HG02588 (cell line): ENCODE results near the gene TNFRSF19.

Source experiments
- ATAC-seq: cut with Tn5 transposase; IDR thresholded peaks from one replicate; pipeline ENCODE4 v1.9.1; 2021; ENCODE audit warnings: mild to moderate bottlenecking, moderate library complexity; ENCODE audit not compliant: unreplicated experiment

TNFRSF19 gene

DNA sequence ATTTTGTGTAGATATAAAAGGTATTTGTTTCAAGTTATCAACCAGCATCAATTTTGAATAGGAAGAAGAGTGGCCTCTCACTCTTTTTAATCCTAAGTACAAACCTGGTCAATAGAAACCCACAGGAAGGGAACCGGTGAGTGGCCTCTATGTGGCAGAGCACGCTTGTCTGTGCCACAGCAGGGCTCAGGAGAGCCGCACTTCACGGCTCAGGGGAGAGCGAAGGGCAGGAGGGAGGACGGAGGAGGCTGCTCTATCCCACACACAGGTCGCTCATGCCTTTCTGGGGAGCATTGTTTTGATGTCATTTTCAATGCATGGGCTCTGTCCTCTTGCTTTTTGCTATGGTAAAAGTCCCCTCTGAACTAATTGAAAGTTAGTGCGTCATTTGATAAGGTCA lies 57.2 kb downstream of the TNFRSF19 start:
- no peak for ATAC-seq

DNA sequence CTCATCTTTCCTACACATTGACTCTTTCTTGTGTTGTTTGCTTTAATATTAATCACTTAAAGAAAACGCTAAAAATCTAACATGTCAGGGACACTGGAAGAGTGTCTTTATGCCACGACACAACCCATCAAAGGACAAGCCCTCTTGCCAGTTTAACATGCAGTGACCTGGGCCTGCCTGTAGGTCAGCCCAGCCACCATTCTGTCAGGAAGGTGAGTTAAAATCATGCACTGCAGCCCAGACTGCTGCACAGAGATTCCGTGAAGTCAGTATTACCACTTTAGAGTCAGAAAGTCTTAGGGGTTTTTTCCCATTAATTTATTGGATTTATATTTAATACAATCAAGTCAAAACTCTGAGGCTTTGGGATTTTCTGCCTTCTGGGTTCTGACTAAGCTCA lies 58.0 kb downstream of the TNFRSF19 start:
- ATAC-seq: no peak

DNA sequence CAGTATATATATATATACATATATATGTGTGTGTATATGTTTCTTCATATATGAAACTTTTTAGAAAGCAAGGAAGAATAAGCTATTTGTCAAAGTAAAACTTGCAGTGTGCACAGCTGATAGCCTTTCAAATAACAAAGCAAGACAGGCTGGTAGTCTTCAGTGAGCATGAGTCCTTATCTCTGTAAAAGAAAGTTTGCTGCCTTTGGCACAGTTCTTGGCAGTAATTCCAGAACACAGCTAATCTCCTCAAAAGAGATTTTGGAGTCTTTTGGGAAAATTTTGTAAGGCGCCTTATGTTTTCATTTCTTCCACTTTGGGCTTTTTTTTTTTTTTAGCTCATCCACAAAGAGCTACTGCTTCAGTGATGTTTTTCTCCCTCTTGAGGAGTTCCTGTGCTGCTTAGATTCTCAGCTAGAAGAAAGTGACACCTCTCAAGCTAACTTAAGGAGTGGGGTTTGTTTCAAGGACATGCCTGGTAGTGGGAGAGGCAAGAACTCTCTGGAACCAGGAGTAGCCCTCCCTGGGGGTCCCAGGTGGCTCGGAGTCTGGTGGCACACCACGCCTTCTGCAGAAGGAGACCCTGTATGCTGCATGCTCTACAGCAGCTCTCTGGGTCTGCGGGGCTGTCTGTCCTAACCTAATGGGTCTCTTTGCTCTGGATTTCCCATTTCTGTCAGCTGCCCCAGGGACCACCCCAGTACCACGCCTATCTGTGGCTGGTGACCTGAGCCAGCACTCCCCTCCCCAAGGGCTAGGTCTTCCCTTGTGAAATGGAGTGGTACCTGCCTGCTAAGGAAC lies 58.8 kb downstream of the TNFRSF19 start:
- no peak for ATAC-seq

DNA sequence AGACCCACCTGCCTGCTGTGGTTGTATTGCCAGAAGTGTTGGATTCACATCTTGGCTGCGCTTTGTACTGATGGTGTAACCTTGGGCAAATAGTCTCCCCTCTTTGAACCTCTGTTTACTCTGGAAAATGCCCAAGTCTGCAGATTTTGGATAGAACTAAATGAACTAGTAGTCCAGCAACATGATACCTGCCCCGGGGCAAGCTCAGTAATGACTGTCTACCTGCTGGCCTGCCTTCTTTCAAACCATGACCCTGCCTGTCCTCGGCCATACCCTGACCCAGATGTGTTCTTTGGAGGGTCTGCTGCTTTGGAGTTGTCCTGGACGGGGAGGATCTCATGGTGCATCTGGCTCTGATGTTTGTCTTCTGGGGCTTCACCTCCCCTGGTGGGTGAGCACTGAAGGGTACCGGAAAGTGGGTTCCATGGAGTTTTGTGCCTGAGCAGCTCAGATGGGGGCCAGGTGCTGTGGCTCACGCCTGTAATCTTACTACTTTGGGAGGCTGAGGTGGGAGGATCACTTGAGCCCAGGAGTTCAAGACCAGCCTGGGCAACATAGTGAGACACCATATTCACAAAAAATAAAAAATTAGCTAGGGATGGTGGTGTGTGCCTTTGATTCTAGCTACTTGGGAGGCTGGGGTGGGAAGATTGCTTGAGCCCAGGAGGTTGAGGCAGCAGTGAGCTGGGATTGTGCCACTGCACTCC lies 59.5 kb downstream of the TNFRSF19 start:
- ATAC-seq: no peak

DNA sequence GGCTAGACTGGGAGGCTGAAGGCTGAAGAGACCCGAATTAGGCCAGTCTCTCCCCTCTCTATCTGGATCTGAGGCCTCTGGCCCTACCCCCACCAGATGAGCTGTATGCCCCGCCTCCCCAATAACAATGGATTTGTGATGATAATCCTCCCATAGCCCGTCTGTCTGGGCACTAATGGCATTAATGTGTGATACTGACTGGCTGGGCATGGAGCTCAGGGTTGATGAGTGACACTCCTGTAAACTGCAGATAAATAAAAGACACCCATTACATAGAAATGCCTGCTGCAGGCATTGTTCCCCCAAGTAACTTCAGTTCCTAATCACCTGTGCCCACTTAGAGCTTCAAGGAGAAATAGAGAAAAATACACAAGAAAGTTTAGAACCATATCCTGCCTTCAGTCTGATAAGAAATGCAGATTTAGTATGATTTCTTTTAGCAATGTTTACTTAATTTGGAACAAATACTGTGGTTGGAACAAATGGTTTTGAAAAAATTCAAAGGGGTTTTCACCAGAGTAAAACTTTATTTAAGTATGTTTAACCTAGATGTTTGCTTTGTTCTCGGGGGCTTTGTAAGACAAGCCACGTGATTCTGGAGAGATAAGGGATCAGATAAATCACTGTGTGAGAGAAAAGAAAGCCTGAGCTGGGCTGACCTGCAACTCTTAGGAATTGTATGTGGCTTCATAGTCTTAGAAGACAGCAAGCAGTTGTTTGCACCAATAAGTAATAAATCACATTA lies 60.3 kb downstream of the TNFRSF19 start:
- ATAC-seq: no peak

DNA sequence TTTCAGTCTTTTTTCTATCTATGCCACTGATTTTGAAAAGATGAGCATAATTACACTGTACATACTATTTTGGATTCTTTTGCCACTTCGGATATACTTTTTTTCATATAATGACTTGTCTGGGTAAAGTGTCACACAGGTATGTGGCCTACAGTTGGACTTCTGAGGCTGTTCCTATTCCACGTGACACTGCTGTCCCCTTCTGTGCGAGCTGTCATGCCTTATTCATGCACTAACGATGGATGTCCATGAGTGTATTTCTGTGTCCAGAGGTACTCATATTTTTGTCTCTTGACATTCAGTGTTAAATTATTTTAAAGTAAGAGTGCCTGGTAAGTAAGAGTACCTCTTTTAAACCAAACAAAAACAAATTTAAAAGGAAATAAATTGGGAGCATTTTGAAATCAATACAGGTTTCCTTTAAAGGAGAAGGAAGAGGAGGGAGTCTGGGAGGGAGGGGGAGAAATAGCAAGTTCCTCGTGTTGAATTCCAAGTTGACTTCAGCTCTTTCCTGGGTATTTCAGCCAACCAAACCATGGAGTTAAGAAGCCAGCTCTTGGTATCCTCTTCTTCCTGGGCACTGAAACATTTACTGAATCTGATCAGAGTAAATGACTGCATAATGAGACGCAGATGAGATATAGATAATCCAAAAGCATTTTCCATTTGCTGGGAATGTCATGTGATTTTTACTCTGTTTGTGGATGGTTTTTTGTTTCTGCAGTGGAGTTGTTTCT lies 61.3 kb downstream of the TNFRSF19 start:
- ATAC-seq: no peak

DNA sequence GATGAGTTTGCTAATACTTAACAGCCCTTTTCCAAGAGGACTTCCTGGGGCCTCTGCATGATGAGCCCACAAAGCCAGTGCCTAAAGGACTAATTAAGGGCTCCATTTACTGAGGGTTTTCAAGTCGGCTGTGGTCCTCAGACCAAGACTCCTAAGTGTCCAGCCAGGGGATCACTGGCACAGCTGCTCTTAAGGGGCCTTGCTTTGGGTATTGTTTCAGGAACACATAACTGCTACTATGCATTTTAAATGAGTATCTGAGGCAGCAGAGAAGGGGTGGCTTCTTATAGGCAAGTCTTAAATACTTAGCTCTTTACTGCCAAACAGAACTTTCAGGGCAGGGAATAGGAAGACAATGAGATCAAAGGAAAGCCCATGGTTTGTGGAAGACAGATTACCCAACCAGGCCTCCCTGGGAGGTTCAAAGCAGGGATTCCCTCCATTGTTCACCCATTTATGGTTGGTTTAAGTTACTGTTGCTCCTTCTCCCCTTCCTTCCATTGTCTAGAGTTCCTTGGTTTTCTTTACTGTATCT lies 61.9 kb downstream of the TNFRSF19 start:
- ATAC-seq: no peak

DNA sequence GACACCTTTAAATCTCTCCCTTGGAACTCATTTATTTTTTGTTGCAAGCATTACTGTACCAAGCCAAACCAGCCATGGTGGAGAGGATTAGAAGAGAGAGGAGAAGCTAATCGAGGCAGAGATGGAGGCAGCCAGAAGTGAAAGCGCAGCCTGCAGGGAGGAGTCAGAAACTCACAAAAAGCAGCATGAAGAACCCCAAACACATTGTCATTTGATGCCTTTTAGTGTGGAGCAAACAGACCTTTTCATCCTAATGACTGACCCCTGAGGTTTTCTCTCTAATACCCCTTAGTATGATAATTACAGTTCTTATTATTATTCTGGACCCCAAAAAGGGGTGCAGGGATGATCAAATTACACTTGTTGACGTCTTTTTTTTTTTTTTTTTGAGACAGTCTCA lies 62.5 kb downstream of the TNFRSF19 start:
- ATAC-seq: no peak

DNA sequence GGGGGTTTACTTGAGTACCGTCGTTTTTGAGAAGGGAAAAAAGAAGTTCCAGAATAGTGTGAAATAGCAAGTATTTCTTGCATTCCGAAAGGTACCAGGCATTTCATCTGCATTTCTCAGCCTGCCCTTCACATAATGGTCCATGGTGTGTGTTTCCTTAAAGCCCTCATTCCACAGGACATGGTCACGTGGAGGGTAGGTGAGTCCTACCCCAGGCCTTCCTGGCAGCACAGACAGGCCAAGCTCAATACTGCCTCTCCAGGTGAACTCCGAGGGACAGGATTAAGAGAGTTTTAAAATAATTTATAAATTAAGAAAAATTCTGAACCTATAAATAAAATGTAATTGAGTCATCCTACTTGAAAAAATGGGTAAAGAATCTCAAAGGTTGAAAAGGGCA lies 64.7 kb downstream of the TNFRSF19 start:
- no peak for ATAC-seq

DNA sequence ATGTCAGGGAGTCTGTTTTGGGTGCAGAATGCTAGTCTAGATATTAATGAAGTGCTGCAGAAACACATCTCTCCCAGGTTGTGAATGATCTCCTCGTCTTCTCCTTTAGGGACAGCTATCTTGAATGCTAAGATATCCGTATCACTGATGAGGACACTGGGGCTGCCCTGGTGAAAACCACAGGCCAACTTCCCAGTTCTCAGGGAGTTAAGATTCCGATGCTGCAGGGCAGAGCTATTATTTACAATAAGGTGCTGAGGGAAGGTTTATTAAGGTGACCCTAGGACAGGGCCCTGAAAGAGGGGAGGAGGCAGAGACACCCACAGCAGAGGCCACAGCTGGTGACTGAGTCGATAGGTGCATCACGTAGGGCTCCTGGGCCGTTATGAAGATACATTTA lies 66.1 kb downstream of the TNFRSF19 start:
- no peak for ATAC-seq

DNA sequence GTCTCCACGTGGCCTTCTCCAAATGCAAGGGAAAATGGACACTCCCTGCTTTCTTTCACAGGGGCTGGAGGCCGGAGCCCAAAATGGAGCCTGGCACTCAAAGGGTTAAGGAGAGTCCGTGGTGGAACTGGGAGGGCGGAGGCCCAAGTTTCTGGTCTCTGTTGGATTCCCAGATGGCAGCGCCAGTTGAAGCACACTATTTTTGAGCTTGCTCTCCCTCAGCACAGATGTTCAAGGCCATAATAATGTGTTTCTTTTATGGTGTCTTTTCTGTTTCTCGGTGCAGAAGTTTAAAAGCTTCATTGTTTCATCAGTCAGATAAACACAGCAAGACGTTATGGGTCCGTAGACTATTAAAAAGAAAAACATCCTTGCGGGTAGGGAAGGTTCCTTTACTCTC lies 67.6 kb downstream of the TNFRSF19 start:
- ATAC-seq: no peak

DNA sequence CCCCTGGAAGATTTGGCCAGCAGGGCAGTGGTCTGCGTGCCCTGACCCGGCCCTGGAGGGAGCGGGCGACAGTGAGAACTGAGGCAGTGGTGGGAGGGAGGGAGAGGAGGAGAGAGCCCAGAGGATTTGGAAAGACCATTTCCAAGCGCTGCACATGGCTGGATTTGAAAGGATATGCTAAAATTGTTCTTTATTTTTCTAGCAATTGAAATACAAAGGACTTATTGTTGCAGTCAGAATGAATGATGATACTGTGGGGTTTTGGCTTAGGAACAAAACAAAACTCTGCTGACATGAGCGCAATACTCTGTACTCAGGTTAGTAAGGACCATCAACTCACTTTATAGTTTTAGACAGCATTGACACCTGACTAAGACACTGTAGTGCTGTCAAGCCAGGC lies 69.5 kb downstream of the TNFRSF19 start:
- no peak for ATAC-seq

DNA sequence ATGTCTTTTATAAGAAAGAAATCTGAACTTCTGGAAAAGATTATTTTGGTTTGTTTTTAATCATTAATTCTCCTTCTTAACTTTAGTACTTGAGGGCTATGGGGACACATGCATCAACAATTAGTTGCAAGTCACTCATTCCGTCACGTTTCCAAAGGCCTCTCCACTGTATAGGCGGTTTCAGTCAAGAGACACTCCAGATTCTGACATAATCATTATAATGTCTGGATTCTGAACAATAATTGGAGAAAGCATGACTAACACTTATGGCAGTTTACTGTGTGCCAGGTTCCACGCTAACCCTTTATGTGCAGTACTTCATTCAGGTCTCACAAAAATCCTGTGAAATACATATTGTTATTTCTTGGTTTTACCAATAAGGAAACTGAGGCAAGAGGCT lies 71.9 kb downstream of the TNFRSF19 start:
- ATAC-seq: no peak

DNA sequence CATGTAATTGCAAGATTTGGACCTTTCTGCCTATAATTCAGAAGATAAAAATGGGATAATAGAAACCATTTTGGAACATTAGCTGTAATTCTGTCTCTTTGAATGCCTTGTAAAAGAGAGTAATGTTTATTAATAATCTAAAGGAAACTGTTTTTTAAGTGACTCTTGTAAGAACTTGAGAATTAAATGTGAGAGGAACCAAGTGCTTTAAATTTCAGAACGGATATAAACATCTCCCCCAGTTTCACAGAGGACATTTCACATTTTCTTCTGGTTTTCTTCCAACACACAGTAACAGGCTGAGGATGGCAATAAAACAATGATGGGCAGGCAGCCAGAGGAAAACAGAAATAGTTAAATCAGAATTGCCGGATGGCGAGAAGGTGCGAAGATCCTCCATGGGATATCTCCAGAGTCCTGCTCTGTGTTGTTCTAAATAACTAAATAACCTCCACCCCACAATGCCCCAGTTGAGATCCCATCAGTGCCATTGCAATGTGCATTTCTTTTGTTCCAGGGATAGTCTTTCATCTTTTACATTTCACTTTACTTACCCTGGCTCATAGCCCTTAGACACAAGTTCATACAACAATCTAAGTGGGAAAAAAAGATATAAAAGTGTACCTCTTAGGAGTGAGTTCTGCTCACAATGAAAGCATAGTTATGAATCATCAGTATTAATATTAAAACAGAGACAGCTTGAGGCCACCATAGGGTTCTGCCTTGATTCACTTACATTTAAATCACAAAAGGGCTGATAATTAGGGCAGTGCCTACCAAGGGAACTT lies 73.3 kb downstream of the TNFRSF19 start:
- no peak for ATAC-seq

DNA sequence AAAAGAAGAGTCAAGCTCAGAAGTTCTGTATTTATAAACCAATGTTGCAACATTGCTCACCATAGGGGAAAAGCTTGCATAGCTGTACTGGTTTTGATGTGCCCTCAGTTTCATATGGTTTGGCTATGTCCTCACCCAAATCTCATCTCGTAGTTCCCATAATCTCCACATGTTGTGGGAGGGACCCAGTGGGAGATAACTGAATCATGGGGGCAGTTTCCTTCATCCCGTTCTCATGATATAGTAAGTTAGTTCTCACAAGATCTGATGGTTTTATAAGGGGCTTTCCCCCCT lies 73.9 kb downstream of the TNFRSF19 start:
- ATAC-seq: no peak

DNA sequence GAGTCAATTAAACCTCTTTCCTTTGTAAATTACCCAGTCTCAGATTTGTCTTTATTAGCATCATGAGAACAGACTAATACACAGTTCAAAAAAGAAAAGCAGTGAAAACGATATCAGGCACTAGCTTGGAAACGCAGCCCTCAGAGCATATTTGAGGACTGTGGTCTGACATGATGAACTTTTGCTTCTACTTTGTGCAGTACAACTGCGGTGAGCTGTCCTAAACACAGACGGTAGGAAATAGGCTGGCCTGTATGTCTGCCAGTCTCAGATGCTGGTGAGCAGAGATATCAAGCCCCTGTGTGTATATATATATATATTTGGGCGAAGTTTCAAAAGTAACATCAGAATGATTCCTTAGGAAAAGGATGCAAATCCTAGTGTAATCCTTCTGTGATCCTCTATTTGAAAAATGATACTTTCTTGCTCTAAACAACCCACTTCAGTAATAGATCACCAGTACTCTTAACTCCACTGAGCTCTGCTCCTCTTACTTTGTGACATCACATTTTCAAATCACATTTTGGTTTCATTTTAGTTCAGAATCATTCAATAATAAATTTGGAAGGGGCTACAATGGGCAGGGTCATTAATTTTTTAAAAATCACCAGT lies 74.4 kb downstream of the TNFRSF19 start:
- no peak for ATAC-seq

DNA sequence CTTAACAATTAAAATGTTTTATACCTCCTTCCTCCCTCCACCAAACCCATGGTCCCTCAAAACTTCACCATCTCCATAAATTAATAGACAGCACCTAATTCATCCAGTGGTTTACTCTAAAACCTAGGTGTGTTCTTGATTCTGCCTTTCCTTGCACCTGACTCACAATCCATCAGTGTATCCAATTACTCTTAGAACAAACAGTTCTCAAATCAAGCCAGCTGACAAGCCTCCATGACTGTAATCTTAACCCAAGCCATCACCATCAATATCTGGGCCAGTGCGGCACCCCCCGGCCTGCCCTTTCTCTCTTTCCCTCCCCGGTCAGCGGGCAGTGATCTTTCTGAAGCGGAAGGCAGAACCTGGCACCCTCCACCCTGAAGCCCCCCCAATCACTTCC lies 75.6 kb downstream of the TNFRSF19 start:
- ATAC-seq: no peak

DNA sequence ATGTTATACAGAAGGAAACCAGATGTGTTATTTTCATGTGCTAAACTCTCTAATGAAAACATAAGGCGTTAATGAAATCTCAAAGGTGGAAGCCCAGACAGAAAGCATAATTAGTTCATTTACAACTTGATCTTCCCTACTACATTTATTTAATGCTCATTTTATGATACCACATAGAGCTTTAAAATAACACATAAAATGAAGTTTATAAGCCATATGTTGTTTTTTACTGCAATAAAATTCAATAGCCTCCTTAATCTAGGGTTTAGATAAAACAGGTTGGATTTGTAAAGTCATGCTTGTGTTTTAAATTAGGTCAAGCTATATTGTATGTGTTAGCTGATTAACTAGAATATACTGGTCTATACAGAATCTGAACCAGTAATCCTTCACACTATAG lies 81.2 kb downstream of the TNFRSF19 start:
- no peak for ATAC-seq

DNA sequence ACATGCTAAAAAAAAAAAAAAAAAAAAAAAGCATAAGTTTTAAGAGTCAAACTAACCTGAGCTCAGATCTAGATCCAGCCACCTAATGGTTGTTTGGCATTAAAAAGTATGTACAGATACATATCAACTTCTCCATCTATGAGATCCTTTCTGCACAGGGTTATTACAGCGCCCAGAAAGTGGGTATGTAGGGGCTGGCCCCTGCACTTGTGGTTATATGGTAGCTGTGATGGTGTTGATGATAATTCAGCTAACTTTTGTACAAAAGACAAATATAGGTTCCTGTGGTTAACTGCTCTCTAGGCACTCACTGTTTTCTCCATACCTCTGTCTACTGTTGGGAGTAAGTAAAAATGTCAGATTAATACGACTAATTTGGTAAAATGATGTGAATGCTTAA lies 81.7 kb downstream of the TNFRSF19 start:
- no peak for ATAC-seq
